GM21515 (cell line): ENCODE measurements around the gene NMNAT3.

Experiments
- ATAC-seq: cut with Tn5 transposase; IDR thresholded peaks from one replicate; pipeline ENCODE4 v1.9.1; 2021; ENCODE audit not compliant: unreplicated experiment

Gene NMNAT3

GRCh38 chr3:139676108-139676507, 1.7 kb downstream of the NMNAT3 start:
- no peak for ATAC-seq

- ATAC-seq: no peak
Measured at GRCh38 chr3:139675327-139675726, 2.4 kb downstream of the NMNAT3 start.

GRCh38 chr3:139674571-139675260, 3.1 kb downstream of the NMNAT3 start:
- no peak for ATAC-seq

GRCh38 chr3:139672884-139673283, 4.9 kb downstream of the NMNAT3 start:
- ATAC-seq: no peak

- no peak for ATAC-seq
Measured at GRCh38 chr3:139671863-139672646, 5.7 kb downstream of the NMNAT3 start.

- no peak for ATAC-seq
Measured at GRCh38 chr3:139671107-139671506, 6.7 kb downstream of the NMNAT3 start.

GRCh38 chr3:139670196-139670595, 7.6 kb downstream of the NMNAT3 start:
- ATAC-seq: no peak

- ATAC-seq: no peak
Measured at GRCh38 chr3:139668332-139668731, 9.4 kb downstream of the NMNAT3 start.

GRCh38 chr3:139664958-139665357, 12.8 kb downstream of the NMNAT3 start:
- no peak for ATAC-seq

GRCh38 chr3:139660269-139660668, 17.5 kb downstream of the NMNAT3 start:
- ATAC-seq: no peak

- ATAC-seq: no peak
Measured at GRCh38 chr3:139659511-139659910, 18.3 kb downstream of the NMNAT3 start.

- no peak for ATAC-seq
Measured at GRCh38 chr3:139657936-139658335, 19.8 kb downstream of the NMNAT3 start.

- no peak for ATAC-seq
Measured at GRCh38 chr3:139657434-139657833, 20.3 kb downstream of the NMNAT3 start.

- ATAC-seq: no peak
Measured at GRCh38 chr3:139655909-139656595, 21.7 kb downstream of the NMNAT3 start.

- ATAC-seq: no peak
Measured at GRCh38 chr3:139654637-139655365, 23.0 kb downstream of the NMNAT3 start.

- ATAC-seq: no peak
Measured at GRCh38 chr3:139653582-139653981, 24.2 kb downstream of the NMNAT3 start.

- ATAC-seq: no peak
Measured at GRCh38 chr3:139652561-139652960, 25.2 kb downstream of the NMNAT3 start.

GRCh38 chr3:139647866-139648435, 29.8 kb downstream of the NMNAT3 start:
- ATAC-seq: no peak

- no peak for ATAC-seq
Measured at GRCh38 chr3:139646512-139646911, 31.3 kb downstream of the NMNAT3 start.

GRCh38 chr3:139642996-139643395, 34.8 kb downstream of the NMNAT3 start:
- ATAC-seq: no peak

GRCh38 chr3:139640456-139640855, 37.3 kb downstream of the NMNAT3 start:
- no peak for ATAC-seq
